Measurements from ENCODE around the gene GALNT17.
"Not testable (repeated sequence)": the region's sequence is repeated elsewhere in the genome, so short reads cannot be mapped to it uniquely, and the experiment has no call there.

GALNT17 gene

GRCh38 chr7:71237945-71238344 is 106.0 kb downstream of the GALNT17 start:
- no peak for DNase-seq

GRCh38 chr7:71238581-71239295 is 106.8 kb downstream of the GALNT17 start:
- no peak for DNase-seq

GRCh38 chr7:71239586-71240268 is 107.8 kb downstream of the GALNT17 start:
- no peak for DNase-seq

GRCh38 chr7:71243736-71244410 is 111.9 kb downstream of the GALNT17 start:
- no peak for DNase-seq

- no peak for DNase-seq
Measured at GRCh38 chr7:71245038-71245437, 113.1 kb downstream of the GALNT17 start.

- DNase-seq = no peak
Measured at GRCh38 chr7:71251706-71252105, 119.8 kb downstream of the GALNT17 start.

GRCh38 chr7:71254751-71255150 is 122.8 kb downstream of the GALNT17 start:
- no peak for DNase-seq

GRCh38 chr7:71255537-71256178 is 123.7 kb downstream of the GALNT17 start:
- no peak for DNase-seq

- no peak for DNase-seq
Measured at GRCh38 chr7:71261066-71261465, 129.1 kb downstream of the GALNT17 start.

GRCh38 chr7:71262834-71263233 is 130.9 kb downstream of the GALNT17 start:
- not testable (repeated sequence) for DNase-seq

- no peak for DNase-seq
Measured at GRCh38 chr7:71264005-71264404, 132.1 kb downstream of the GALNT17 start.

GRCh38 chr7:71266912-71267311 is 135.0 kb downstream of the GALNT17 start:
- DNase-seq = no peak

GRCh38 chr7:71267734-71268469 is 136.0 kb downstream of the GALNT17 start:
- no peak for DNase-seq

GRCh38 chr7:71270558-71270957 is 138.6 kb downstream of the GALNT17 start:
- no peak for DNase-seq

GRCh38 chr7:71271203-71271602 is 139.3 kb downstream of the GALNT17 start:
- no peak for DNase-seq

- DNase-seq = no peak
Measured at GRCh38 chr7:71272509-71273490, 140.9 kb downstream of the GALNT17 start.

- DNase-seq = no peak
Measured at GRCh38 chr7:71278257-71278656, 146.3 kb downstream of the GALNT17 start.

GRCh38 chr7:71281261-71281660 is 149.3 kb downstream of the GALNT17 start:
- DNase-seq = no peak

- DNase-seq = no peak
Measured at GRCh38 chr7:71283802-71284201, 151.9 kb downstream of the GALNT17 start.

GRCh38 chr7:71285571-71286145 is 153.7 kb downstream of the GALNT17 start:
- DNase-seq = no peak

GRCh38 chr7:71286336-71286735 is 154.4 kb downstream of the GALNT17 start:
- no peak for DNase-seq

Measured in activated gamma-delta T cell (primary cell).